DND-41 (cell line): Measurements from ENCODE around the gene TECPR2.

ENCODE experiments used
- EZH2 ChIP-seq: IDR thresholded peaks from 3 replicates; pipeline ENCODE4 v1.6.1; 2012; ENCODE audit warnings: borderline replicate concordance, low read depth, mild to moderate bottlenecking, moderate library complexity, low read length, inconsistent platforms; ENCODE audit not compliant: severe bottlenecking
- TF ChIP-seq, protein P1 (sequence below): IDR thresholded peaks from 2 replicates; pipeline ENCODE4 v1.5.1; 2012; ENCODE audit warnings: borderline replicate concordance, low read length, moderate library complexity, mild to moderate bottlenecking; ENCODE audit not compliant: poor library complexity, severe bottlenecking; ENCODE audit errors: extremely low read depth

GRCh38 chr14:102415671-102416070 lies 52.9 kb downstream of the TECPR2 start:
- TF ChIP-seq, protein P1, sequence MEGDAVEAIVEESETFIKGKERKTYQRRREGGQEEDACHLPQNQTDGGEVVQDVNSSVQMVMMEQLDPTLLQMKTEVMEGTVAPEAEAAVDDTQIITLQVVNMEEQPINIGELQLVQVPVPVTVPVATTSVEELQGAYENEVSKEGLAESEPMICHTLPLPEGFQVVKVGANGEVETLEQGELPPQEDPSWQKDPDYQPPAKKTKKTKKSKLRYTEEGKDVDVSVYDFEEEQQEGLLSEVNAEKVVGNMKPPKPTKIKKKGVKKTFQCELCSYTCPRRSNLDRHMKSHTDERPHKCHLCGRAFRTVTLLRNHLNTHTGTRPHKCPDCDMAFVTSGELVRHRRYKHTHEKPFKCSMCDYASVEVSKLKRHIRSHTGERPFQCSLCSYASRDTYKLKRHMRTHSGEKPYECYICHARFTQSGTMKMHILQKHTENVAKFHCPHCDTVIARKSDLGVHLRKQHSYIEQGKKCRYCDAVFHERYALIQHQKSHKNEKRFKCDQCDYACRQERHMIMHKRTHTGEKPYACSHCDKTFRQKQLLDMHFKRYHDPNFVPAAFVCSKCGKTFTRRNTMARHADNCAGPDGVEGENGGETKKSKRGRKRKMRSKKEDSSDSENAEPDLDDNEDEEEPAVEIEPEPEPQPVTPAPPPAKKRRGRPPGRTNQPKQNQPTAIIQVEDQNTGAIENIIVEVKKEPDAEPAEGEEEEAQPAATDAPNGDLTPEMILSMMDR: no peak
- no peak for TF ChIP-seq EZH2
